Nucleus accumbens (tissue), 56 donors: ENCODE measurements around the gene MEA1.

ENCODE experiments used
- DNase-seq, 56 donors: peaks; one replicate each; lab custom pipeline; 2025; lab: John Stamatoyannopoulos, UW

The MEA1 gene

DNA sequence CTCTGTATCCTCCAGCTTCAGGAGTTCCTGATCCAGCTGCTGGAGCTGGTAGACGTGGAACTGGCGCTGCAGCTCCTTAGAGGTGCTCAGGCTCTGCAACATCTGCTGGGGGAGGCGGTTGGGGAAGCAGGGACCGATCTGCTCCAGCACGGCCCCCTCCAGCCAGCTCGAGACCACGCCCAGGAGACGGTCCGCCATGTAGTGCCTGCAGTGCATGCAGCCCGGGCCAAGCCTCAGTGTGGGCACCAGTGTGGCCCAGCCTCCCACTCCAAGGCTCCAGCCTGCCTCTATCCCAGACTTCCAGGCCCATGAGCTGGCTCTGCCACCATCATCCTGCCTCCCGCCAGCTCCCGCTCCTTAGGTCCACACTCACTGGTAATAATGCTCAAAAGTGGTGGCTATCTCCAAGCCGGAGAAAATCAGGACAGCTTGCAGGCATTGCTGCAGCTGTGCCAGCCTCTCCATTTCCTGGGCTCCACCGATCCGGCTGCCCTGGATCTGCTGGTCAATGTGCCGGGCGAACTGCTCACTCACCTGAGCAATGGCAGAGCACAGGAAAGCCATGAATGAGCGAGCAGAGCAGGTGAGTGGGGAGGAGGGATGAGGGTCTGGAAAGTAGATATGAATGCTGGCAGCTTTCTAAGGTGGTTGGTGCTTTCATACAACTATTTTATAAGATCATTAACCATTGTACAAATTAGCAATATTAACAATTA is 27.0 kb upstream of the MEA1 start:
- DNase-seq: no peak

DNA sequence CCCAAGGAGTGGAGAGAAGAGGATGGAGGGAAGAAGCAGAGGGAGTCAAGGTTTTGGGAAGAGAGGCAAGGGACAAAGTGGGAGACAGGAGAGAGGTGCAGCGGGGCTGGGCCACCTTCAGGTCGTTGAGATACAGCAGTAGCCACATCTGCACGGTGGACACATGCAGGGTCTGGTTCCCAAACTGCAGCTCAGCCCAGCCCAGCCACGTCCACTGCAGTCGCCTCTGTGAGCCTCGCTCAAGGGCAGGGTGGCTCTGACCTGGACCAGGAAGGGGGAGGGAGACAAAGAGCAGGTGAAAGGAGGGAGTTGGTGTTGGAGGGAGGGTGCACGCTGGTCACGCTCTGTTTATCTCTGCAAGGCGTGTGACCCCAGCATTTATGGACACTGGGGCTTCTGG is 25.0 kb upstream of the MEA1 start:
- DNase-seq: no peak

DNA sequence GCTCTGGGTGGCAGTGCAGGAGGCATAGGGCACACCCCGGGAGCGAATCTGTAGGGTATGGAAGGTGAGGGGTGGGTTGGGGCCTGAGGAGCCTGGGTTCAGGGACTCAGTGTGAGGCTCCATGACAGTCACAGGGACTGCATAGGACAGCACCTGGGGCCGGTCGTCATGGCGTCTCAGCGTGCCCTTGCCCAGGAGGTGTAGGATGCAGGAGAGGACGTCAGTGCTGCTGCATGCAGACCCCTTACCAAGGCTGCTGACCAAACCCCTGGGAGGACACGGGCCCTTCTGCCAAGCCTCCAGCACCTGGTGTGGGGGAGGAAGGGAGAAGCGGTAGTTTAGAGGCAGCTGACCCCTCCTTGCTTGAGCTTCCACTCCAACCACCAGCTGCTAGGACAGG is 24.0 kb upstream of the MEA1 start:
- no peak for DNase-seq

DNA sequence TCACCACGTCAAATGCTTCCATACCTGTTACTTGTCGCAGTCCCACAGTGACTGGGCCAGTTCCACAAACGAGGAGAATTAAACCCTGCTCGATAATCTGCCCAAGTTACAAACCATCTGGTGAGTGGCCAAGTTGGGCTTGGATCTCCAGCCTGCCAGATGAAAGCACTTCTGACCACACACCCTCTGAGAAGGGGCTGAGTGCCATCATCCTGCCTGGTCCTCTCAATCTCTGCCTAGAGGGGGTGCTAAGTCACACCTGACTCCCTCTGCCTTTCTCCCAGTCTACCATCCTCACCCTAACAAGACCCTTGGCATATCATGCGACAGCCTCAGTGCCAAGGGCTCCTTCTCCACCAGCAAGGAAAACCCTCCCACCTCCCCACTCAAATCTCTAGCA is 23.5 kb upstream of the MEA1 start:
- DNase-seq: no peak

DNA sequence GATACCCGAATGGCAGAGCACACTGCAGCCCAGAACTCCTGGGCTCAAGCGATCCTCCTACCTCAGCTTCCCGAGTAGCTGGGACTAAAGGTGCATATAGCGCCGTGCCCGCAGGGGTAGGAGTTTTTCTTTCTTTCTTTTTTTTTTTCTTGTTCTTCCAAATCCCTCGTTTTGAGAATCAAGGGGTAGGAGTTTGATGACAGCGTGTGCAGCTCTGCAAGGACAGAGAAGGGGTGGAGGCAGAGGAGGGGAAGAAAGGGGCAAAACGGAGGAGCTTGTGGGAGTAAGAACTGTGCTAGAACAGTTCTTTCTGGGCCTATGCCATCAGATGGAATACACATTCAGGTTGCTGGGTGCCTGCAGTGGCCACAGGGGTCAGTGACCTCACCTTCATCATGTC is 23.0 kb upstream of the MEA1 start:
- peak in 7 of 56 donors; percentile 8 to 39 (median 28) for DNase-seq

DNA sequence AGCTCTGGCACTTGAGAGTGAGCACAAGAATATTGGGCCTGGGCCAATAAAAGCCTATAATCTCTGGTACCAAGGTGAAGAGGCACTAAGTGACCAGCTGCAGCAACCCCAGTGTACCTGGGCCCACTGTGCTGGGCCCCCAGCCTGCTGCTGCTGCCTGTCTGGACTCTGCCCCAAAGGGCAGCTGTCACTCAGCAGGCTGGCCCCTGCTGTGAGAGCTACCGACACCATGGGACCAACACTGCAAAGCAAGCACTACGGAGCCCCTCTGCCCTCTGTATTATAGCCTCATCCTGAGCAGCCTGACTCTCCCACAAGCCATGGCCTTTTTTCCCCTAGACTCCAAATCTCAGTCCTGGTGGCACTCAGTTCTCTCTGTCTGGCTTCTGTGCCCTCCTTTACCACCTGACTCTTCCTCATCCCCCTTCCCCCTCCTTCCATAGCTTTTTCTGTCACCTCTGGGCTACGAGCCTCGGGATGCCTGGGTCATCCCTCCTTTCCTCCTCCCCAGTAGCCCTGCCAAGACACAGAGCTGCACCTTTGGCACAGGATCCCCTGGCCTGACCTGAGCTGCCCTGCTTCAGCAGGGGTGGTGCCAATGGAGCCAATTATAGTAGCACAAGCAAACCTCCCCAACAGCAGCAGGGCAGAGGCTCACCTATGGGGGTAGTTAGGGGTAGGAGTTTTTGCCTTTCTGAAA is 21.9 kb upstream of the MEA1 start:
- DNase-seq: no peak

DNA sequence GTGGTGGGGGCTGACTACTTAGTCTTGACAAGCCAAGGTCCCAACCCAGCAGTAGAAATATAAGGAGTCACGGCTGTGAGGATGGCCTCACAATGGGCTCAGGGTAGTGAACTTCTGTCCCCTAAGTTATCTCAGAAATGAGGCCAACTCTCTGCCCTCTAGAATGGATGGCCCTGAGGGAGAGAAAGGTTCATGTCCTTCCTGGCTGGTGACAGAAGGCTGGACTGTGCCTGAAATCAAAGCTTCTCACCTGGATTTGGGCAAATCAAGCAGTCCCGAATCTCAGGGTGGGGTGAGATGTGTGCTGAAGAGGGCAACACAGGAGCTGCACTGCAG is 20.4 kb upstream of the MEA1 start:
- DNase-seq: no peak

DNA sequence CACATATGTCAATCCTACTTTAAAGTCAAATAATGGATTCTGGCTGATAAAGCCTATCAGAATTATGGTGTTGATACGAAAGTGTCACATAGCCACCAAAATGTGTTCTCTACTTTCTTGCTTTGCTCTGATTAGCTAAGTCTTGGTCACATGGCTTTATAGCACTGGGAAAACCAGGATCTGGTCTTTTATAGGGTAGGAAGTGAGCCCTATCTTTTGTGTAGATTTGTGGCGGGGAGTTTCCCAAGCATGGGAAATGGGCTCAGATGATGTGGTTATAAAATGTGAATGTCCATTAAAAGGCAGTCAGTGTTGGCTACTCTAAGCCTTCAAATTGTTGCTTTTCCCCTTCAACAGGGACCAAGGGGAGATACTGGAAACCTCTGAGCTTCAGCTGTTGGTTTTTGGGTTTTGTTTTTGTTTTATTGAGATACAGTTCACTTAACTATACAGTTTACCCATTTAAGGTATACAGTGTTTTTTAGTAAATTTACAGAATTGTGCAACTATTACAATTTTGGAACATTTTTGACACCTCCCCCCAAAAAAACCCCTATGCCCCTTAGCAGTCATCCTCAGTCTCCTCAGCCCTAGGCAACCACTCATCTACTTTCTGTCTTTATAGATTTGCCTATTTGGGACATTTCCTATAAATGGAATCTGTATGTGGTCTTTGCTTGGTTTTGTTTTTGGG is 19.9 kb upstream of the MEA1 start:
- no peak for DNase-seq

DNA sequence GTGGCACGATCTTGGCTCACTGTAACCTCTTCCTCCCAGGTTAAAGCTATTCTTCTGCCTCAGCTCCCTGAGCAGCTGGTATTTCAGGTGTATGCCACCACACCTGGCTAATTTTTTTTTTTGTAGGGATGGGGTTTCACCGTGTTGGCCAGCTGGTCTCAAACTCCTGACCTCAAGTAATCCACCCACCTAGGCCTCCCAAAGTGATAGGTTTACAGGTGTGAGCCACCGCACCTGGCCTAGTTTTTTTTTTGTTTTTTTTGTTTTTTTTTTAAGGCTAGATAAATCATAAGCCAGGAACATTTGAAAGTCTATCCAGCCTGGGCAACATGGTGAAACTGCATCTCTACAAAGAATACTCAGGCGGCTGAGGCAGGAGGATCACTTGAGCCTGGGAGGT is 18.6 kb upstream of the MEA1 start:
- no peak for DNase-seq

DNA sequence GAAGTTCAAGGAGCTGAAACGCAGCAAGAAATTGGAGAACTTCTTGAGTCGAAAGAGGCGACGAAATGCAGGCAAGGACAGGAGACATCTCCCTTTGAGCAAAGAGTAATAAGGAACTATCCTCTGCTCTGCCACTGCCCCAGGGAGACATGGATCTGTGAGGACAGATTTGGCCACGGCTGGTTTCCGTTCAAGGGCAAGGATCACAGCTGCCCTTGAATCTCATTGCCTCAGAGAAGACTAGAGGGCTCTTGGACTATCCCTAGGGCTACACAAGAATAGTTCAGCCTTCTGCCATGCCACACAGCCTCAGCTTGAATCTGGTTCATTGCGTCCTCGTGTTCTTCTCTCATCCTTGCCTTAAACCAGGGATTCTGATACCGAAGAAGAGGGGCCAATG is 15.4 kb upstream of the MEA1 start:
- DNase-seq: no peak

DNA sequence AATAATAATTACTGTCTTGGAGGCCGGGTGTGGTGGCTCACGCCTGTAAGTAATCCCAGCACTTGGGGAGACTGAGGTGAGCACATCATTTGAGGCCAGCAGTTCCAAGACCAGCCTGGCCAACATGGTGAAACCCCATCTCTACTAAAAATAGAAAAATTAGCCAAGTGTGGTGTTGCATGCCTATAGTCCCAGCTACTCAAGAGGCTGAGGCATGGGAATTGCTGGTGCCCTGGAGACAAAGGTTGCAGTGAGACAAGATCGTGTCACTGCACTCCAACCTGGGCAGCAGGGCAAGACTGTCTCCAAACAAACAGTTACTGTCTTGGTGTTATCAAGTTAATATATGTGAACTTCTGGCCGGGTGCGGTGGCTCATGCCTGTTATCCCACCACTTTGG is 12.6 kb upstream of the MEA1 start:
- DNase-seq: no peak

DNA sequence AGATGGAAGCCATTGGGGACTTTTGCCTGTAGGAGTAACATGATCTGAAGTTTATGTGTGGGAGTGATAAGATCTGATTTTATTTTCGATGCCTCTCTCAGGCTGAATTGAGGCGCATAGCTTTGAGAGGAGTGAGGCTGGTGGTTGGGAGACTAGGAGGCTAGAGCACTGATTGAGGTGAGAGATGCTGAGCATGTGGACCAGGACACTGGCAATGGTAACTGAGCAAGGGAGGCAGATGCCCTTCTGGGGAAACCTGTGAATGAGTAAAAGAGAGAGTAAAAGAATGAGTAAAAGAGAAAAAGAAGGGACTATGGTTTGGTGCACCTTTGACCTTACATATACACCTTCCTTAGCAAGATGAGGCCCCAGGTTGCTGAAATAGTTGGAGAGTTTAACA is 10.7 kb upstream of the MEA1 start:
- DNase-seq: no peak

DNA sequence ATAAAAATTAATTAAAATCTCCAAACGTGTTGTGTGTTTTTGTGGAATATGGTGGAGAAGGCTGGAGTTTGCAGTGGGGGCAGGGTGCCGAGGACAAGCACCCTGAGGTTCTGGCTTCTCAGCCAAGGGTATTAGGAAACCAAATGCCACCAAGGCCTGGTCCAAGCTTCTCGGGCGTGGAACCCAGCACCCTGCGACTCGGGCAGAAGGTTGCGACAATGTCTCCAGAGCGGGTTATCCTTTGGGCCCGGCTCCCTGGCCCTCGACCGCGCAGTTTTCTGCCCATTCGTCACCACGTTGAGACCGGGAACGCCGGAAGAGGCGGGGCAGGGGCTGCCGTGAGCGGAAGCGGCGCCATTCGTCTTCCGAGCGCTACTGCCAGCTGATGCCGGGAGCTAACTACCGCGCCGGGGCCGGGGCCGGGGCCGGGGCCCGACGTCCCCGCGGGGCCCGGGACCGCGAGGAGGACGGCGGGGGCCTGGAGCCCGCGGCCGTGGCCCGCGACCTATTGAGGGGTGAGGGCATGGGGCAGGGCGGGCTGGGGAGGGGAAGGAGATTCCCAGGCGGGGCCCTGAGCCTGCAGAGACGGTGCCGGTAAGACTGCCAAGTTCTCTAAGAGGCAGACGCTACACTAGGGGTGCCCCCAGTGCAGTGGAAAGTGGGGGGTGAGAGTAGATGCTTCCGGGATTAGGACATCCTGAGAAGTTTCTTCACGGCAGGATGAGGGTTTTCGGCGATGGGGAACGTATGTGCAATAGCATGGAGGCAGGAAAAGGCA is 7.7 kb upstream of the MEA1 start, which contains the start of gene RRP36:
RRP36 (plus strand) TSS at position 354 of the 778 bp plus-strand sequence; CDS start at position 386, 32 bp downstream.
- peak in 54 of 56 donors; percentile 14 to 87 (median 68) for DNase-seq

DNA sequence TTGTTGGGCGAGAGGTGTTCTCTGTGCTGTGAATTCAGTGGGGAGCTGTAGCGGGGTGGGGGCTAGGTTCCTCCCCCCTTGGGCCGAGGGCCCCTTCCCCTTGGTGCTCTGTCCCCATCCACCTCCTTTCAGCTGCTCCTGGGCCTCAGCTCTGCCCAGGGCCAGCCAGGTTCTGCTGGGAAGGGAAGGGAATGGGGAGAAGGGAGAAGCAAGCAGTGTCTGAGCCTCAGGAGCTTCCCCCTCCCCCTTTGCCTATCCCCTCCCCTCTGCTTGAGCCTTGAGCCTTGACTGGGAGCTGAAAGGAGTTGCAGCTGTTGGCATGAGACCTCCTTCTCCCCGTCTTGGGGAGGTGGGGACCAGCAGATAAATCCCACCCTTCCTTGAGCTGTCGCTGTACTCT is 7.1 kb upstream of the MEA1 start:
- peak in 1 of 56 donors; percentile 21 for DNase-seq

DNA sequence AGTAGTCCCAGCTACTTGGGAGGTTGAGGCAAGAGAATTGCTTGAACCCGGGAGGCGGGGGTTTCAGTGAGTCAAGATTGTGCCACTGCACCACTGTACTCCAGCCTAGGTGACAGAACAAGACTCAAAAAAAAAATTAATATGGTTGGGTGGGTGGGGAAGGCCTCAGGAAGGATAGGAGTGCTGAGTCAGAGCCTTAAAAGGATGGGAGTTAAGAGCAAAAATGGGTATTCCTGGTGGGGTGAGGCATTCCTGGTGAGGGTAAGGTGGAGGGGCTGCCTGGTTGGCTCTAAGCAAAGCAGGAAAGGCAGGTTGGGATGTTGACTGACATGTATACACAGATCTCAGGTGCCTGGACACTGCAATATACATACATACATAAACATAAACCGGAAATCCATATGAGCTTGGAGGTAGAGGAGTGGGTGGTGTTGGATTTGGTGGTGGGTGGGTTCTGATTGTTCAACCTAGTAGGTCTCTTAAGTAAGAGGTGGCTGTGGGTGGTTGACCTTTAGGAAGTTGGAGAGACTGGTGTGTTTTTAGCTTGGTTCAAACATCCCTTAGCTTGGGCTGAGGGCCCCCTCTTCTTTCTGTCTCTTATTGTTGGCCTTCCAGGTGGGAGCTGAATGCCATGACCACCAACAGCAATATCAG is 6.4 kb upstream of the MEA1 start:
- DNase-seq: peak in 1 of 56 donors; percentile 9

DNA sequence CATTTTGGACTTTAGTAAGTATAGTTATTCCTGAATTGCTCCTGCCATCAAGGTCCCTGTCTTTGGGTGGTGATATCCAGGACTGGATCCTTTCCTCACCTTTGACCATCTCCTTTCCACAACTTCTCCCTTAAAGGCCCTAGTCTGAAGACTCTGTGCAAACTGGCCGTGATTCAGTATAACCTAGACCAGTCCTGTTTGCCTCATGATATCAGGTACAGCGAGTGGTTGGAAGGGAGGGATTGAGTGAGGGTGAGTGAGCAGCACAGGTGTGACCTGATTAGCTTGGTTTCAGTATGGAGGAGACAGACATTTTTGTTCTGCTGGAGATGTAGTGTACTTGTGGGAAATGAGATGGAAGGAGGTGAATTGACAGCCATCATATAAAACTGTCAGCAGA is 5.4 kb upstream of the MEA1 start:
- no peak for DNase-seq

DNA sequence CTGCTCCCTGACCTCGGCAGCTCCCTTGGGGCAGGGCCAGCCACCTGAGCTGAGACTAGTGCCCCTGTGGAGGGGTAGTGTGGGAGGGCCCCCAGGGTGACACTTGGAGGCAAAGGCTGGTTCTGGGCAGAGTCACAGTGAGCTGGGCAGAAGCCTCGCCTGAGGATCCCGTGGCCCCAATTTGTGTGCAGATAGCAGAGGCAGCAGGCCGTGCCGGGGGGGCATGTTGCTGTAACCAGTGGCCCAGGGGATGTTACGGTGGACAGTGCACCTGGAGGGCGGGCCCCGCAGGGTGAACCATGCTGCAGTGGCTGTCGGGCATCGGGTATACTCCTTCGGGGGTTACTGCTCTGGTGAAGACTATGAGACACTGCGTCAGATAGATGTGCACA is 3.2 kb upstream of the MEA1 start:
- no peak for DNase-seq

DNA sequence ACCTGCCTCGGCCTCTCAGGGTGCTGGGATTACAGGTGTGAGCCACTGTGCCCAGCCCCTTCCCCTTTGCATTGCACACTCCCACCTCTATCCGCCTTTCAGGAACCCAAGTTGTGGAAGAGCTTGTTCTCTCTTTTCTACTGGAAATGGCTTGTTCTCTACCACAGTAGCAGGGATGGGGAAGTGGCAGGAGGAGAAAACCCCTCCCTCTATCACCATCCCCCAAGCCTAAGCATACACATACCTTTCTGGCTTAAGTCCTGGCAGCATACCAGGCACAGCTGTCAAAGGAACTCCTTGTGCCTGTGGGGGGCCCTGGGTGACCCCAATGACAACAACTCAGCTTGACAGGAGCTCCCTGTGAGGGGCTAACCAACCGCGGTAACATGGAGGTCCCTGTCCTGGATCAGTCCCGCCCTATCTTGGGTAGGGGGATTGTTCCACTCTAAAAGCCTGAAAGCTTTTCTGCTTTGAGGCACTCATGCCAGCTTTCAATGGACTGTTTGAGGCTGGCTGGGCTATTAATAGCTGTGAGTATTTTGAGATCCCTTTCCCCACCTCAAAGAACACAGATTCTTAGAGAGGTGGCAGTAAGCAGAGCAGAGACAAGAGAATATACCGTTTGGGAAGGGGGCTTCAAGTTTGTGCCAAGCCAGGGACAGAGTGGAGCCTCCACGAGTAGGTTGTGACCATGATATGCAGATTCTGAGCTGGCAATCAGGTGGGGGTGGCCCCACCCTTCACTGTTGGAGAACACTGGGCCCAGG is 2.6 kb upstream of the MEA1 start:
- DNase-seq: no peak

DNA sequence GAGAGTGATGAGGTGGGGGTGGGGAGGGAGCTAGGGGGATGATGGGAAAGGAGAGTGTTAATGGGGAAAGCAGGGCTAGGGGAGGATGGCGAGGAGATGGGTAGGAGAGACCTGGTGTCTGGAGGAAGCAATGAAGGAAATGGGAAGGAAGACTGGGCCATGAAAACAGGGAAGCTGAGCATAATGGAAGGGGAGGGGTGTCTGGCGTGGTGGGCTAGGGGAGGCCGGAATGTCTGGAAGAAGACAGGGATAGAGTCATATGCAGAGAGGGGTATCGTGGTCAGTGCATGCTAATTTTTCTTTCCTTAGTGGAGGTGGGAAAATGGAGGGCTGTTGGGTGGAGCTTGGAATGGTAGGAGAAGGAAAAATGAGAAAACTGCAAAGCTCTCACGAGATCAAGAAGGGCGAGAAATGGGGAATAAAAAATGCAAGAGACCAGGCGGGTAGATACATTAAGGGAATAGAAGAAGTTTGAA is 726 bp upstream of the MEA1 start:
- peak in 1 of 56 donors; percentile 38 for DNase-seq
